OCI-M2 (cell line): ENCODE measurements around the gene GALNT18.

ENCODE experiments used
- DNase-seq: peaks from one replicate; lab custom pipeline; 2025; ENCODE audit not compliant: unreplicated experiment; lab: John Stamatoyannopoulos, UW

Gene GALNT18

DNA sequence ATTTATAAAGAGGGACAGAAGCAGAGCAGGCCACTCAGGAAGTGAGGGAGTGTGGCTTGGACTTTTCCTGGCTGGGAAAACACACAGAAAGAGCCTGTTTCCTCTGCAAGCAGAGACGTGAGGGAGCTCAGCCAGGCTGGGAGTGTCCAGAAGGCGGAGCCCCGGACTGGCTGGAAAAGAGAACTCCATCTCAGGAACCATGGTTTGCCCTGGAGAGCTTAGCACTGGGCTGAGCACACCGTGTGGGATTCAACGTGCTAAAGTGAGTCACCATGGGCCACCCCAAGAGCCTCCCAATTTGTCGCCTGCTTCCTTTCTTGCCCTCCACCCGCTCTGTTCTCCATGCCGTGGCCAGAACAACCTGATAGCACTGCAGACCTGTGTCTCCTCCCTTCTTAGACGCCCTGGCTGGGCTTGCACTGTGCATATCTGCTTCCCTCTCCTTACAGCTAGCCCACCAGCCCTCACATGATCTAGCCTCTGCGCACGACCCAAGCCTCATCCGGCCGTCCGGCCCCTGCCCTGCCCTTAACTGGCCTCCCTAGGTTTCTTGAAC is 51.8 kb downstream of the GALNT18 start:
- DNase-seq, result no peak

DNA sequence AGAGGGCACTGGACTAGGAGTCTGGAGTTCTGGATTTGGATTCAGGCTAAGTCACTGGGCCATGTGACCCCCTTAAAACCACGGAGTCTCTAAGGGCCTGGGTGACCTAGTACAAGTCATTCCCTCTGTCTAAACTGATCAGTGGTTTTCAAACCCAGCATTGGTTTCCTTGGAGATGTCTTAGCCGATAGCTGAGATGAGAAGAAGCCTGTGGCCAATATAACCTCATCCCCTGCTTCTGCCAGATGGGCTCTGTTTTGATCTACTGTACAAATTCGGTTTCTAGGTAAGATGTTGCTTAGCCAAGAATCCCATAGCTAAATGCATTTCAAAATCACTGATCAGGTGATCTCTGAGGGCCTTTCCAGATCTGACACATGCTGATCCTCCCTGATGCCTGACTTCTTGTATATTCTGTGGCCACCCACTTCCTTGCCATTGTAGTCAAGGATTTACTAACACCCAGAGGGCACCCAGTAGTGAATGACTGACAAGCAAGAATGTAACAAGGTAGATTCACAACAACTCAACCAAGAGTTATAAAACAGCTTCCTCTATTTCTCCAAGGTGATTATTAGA is 53.1 kb downstream of the GALNT18 start:
- DNase-seq, result no peak

DNA sequence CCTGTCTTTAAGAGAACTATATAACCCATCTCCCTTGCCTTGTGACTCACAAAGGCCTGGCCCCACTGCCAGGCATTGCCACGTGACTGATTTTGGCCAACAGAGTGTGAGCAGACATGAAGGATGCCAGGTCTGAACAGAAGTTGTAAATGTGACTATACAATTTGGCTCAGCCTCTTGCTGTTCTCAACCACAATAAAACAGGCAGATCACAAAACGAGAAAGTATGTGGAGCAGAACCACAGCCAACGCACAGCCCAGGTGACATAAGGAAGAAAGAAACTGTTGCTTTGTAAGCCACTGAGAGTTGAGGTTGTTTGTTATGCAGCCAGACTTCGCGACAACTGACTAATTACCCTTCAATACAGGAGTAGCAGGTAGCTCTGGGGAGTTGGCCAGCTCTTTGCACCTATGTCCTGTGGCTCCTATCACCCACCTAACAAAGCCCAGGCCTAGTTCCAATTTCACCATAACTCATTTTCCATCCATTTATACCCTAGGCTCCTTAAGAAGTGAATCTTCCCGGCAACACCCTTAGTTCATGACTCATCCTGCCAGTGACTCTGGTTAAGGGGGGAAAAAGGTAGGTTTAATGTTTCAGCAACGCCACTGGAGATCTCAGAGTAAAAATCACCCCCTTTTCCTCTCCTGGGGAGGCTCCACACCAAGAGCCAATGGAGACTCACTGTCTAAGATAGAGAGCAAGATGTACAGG is 53.7 kb downstream of the GALNT18 start:
- DNase-seq, result no peak

DNA sequence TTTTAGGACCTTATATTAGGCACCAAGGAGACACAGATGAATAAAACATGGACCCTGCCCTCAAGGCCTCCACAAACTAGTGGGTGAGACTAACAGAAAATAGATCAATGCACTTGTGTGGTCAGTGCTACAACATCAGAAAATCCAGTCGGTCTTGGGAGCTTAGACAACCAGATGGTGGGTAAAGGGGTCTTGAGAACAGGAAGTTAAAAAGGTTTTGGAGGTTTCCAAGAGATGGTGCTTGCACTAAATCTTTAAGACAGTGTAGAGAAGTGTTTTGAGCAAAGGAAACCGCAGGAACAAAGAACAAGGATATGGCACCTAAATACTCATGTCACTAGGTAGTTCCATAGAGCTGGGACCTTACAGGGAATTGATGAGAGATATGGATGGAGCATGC is 56.2 kb downstream of the GALNT18 start:
- DNase-seq, result no peak

DNA sequence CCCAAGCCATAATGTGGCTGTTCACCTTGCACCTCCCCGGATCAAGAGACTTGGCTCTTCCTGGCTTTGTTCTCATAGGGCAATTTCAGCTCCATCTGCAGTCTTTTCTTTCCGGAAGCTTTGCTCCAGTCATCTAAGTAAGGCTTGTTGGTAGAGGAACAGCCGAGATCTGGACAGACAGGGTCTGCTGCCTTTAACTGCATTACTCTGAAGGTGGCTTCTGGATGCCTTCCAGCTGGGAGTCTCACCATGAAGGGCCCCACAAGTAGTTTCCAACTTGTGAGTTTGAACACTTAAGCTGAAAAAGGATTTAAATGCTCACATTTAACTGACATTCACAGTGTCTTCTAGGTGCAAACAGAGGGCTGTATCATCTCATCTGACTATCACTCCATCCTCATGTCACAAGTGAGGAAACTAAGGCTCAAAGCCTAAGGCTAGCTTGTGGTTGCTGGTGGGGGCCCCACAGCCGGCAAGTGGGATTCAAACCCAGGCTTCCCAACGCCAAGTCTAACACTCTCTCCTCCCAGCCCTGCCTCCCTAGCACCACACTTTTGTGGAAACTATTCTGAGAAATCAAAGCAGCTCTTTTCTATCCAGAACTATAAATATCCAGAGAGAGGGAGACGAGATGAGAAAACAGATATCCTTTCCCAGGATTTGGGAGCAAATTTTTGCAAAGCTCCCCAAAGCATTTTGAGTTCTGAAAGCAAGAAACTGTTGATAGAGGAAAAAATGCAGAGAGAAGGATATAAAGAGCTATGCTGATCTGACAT is 58.4 kb downstream of the GALNT18 start:
- DNase-seq, result no peak

DNA sequence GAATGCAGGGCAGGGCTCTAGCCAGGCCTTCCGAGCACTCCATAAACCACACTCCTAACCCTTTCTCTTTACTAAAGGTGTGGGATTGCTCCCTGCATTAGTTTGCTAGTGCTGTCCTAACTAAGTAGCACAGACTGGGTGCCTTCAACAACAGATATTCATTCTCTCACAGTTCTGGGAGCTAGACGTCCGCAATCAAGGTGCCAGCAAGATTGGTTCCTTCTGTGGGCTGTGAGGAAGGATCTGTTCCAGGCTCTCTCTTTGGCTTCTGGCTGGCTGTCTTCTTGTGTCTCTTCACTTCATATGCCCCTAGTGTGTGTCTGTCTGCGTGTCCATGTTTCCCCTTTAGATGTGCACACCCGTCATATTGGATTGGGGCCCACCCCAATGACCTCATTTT is 59.8 kb downstream of the GALNT18 start:
- no peak for DNase-seq

DNA sequence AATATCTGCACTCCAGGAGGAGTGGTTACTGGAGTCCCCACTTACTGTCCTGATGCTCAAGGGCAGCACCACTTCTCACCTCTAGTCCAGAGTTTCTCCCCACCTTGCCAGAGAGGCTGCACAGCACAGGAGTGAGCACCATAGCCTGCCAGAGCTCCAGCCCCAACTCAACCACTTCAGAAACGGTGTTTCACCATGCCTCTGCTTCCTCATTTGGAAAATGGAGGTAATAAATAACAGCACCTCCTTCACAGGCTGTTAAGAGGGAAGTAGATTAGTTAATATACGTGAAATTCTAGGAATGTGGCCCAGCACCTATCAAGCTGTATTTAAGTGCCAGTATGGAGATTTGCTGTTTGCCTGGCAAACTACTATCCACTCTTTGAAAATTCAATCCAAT is 63.0 kb downstream of the GALNT18 start:
- no peak for DNase-seq

DNA sequence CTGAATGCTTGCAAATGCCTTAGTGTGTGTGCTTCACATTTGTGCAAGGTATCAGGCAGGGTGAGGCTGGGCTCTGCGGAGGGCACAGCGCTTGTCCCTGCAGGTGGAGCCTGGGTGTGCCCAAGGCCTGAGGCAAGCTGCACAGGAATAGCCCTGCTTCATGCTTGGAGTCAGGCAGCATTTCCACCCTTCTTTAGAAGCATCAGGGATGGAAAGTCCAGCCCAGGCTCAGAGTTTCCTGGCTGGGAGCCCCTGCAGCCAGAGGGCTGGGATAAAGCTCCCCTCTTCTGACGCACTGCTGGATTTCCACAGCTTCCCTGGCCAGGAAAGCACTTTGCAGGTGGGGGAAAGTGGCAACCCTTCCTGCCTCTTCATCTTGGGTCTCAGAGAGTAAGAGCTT is 63.4 kb downstream of the GALNT18 start:
- no peak for DNase-seq

DNA sequence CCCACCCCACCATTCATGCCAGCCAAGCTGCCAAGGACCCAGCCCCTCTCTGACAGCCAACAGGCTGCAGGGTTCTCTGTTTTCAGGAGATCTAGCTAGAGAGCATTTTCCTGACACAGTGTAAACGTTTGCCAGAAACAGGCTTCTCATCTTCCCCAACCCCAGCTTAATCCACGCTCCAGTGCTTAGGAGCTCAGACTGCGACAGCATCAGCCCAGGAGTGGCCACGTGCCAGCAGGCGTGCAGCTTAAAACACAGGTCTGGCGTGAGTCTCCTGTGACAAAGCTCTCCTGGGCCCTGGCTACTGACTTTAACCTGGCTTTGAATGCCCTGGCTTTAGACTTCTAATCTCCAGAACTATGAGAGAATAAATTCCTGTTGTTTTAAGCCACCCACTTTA is 66.6 kb downstream of the GALNT18 start:
- DNase-seq, result no peak

DNA sequence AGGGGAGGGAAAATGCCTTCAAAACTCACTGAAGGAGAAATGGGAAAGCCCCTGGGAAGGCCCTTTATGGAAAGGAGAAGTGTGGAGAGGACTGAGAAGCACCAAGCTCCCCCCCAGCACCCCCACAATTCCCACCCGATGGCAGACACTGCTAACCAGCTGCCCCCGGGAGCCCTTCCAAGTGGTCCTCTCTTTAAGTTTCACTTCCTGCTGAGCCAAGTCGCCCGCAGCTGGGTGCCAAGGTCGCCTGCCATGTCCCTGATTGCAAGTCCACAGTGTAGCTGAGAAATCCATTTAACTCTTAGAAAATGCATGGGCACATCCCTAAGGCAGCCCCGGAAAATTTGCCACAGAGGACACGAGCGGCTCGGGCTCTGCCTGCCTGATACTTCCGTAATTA is 68.2 kb downstream of the GALNT18 start:
- DNase-seq, result no peak

DNA sequence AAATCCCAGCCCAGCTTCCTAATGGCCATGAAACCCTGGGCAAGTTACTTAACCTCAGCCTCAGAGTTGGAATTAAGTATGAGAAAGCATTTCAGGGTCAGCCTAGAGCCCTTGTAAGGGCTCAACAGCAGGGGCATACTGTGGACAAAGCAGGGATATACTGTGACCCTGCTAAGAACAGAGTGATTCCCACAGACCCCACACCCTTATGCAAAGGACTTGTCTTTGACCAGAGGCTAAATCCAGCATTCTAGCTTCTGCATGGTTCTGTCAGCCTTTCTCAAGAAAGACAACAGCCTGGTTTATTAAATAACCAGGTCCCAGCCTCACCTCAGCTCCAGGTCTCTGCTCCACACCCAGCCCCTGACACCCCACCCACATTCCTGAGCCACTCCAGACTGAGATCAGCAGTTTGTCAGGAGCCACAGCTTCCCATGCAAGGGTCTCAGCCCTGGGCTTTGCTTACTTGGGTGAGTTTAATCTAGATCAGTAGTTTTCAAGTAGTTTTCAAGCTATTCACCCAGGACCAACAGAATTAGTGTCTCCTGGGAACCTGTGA is 69.2 kb downstream of the GALNT18 start:
- no peak for DNase-seq

DNA sequence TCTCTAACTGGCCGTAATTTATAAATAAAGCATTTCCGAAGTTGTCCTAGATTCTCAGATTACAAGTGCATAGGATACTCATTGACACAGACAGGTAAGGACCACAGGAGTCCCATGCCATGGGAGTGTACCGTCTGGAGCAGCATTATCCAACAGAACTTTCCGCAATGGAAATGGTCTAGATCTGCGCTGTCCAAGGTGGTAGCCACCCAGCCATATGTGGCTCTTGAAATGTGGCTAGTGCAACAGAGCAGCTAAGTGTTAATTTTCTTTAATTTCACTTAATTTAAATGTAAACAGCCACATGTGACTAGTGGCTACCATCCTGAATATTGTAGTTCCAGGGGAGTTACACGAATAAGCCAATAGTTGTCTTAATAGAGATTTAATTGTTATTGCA is 71.3 kb downstream of the GALNT18 start:
- DNase-seq, result no peak

DNA sequence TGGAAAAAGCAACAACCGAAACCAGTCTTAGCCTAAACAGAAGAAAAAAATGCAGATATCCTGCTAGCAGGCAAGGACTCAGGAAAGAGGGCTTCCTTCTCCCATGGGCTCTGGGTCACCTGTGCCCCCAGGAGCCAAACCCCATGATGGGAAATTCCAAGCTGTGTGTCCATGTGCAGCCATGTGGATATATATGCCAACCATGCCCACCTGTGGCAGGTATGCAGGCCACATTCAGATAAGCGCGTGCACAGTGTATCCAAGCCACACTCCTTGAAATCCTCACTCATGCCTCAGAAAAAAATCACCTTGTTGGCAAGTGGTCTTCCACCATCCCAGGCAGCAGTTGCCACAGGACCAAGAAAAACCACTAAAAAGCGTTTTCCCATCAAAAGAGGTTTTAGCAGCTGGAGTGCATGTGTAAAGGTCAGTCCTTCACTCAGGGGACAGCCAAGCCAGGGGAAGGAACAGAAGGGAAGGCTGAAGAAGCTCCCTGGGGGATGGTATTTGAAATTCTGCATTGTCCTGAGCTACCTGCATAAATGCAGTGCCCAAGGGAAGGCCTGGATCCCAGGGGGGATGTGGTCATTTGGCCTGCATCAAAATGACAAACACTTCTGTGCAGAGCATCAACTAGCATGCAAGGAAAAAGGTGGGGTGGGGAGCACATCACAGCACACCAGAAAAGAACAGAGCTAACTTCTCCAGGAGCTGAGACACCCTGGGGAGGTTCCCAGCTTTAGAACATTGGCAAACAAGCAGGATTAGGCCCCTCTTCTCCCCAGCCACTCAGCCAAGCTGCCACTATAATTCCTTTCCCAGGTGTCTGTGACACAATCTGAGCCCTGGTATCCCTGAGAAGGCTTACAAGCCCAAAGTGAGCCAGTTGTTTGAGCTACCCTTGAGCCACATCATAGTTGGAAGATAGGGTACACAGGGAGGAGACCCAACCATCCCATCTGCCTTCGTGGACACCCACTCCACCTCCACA is 76.2 kb downstream of the GALNT18 start:
- DNase-seq, result no peak

DNA sequence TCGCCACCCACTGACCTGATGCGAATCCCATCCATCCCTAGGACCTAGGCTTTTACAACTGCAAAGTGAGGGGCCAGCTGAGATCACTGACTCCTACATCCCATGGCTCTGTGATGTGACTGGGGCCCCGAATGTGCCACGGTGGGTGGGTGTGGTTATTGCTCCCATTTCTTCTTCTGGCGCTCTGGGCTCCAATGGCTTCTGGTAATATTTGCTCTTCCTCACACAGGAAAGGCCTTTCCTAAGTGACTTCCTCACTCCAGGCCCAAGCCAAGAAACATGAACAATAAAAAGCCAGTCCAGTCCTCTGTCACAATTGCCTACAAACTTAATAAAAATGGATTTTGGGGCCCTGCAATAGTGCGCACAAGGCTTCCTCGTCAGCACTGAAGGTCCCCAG is 78.1 kb downstream of the GALNT18 start:
- no peak for DNase-seq

DNA sequence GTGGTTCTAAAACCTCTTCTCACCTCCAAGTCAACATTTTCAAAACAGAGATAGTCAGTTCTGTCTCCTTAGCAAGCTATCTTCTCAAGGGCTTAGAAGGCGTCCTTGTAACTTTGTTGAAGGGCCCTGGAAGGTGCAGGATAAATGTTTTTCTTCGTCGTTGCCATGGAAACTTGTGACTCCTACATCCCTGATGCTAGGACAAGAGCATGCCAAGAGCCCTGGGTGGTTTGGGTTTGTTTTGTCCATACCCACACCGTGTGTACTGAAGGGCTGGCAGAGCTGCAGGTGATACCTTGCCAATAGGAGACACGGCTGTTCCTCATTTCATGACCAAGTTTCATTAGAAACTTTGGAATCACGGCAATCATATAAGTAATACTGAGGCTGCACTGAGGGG is 81.6 kb downstream of the GALNT18 start:
- DNase-seq, result no peak

DNA sequence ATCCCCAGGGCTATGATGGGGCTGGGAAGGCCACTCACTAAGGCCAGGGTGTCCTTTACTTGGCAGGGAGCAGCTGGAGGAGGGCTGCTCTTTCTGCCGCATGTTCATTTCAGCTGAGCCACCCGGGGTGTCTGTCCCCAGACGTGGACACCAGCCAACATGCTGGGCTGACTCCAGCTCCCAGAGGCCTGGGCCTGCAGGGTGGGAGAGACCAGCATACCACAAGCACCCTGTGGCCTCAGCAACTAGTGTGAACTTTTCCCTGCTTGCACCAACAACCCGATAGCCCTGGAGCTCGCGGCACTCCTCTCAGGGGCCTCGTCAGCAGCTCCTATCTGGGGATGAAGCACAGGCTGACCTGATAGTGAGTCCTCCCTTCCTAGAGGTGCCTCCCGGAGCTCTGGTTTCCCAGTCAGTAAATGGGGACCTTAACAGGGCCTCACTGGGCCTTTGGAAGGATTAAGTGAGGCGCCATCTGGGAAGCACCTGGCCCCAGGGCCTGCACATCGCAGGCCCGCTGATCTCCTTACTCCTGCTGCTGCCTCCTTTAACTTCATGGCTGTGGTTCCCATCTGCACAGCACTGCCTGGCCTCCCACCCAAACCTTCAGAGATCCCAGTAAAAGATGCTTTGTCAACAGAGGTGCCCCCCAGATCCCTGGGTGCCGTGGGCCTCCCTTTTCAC is 83.4 kb downstream of the GALNT18 start:
- no peak for DNase-seq

DNA sequence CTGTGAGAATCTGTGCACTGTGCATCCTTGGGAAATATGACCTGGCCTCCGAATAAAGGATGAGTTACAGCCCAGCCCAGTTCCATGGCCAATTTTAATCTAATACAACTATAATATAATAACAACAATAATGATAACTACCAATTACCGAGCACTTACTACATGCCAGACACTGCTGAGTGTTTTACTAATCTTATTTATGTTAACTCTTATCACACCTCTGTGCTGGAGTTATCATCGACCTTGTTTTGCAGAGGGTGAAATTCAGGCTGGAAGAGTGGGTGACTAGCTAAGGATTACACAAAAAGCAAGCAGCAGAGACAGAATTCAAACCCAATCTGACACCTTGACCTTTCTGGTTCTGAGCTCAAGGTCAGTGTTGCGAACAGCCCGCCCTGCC is 83.9 kb downstream of the GALNT18 start:
- no peak for DNase-seq

DNA sequence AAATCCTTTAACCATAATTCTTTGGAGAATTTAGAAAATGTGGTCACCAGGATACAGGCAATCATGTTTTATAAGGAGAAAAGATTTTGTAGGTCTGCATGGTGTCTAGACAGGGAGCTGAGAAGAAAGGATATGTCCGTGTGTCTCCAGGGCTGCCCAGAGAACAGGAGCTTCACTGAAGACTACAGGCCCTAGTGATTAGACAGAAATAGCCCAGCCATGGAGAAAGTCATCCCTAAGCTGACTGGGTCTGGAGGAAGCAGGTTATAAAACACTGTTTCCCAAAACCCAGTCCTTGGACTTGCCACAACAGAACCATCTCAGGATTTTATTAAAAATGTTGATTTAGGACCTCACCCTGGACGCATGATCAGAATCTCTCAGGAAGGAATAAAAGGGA is 84.4 kb downstream of the GALNT18 start:
- DNase-seq, result no peak

DNA sequence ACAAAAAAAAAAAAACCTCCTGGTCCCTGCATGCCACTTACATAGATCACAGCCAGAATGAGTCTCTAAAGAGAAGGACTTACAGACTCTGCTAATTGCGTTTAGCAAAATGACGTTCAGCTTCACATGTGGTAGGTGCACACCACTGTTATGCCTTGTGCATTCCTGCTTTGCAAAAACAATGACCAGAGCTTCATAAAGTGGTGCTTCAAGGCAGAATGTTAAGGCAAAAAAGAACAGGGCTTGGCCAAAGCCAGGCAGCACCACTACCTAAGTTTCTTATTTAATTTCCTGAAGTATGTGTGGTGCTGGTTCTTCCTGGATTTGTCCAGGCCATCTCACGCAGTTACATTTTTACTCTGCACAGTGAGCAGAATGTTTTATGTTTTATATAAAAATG is 85.2 kb downstream of the GALNT18 start:
- DNase-seq, result no peak

DNA sequence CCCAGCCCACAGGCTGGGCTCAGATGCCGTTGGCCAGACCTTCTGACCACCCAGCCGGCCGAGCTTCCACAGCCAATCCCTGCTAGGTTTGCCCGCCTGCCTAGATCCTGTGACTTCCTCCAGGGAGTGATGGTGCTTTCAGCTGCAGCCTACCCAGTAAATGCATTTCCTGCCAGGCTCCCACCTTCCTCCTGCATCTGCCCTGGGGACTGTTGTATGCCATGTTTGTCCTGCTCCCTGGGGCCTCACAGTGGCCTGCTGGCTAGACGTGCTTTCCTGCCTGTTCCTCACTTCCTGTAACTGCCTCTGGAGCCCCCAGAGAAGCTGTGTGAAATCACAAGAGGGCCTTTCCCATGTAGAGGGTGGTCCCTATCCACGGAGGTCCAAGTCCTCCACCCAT is 86.2 kb downstream of the GALNT18 start:
- no peak for DNase-seq
